ENCODE results near the gene HYAL1. TPM values are rescaled to one million over a fixed set of nuclear protein-coding genes. Genes with fewer than 3 reads are reported as not detected.
A peak's percentile ranks its signal among the peaks of the same experiment; 100 is the strongest.

HYAL1 gene
- total RNA-seq, result not detected

DNA sequence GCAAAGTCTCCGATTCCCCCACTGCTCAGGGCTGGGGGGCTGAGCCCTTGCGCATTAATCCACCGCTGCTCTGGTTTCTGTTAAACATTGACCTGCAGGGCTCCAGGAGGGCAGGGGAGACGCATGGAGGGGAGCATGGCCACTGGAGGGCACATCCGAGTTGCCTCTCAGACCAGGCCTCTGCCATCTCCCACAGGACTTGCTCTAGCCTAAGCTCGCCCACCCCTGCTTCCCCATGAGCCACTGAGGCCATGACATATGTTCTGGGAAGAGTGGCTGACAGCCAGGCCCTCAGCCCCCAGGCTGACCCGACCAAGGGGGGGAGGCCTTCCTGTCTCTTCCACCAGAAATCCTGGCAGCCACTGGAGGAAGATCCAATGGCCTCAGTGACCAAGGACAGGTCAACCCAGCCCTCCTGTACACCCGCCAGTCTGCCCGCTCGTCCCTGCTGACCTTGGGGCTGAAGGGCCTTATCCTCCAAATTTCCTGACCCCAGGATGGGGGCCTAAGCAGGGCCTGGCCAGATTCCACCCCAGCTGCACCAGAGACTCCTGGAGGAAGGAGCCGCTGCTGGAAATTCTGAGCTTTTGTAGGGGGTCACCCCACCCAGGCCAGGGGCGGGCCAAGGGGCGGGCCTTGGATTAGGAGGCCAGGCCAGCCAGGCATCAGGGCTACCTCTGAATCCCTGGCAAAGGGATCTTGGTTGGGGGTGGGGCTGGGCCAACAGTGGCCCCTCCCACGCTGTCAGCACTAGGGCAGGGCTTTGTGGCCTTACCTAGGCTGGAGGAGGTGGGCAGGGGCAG lies at the start of gene HYAL1:
Gene HYAL1, minus strand, starts transcription at position 562 of the 803 bp plus-strand sequence. CDS start 618 bp downstream, outside the sequence.
- no peaks in the 10 kb centered on the region for H3K9me3 ChIP-seq (ENCODE audit: low read depth, low read length)

DNA sequence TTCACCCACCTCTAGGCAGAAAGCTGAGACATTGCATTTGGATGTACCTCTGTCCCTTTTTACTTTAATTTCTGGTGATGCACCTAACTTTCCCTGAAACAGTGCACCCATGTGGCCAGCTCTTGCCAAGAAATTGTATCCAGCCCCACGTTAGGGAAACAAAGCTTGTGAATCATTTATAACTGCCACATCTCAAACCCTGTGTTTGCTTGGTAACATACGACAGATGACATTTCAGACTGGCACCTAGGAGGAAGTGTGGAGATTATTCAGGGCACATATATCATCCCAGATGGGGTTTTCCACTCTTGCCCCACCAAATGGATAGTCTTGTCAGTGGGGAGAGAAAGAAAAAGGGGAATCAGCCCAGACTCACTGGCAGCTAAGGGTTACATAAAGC lies 49.4 kb upstream of the HYAL1 start:
- H3K27me3 ChIP-seq (ENCODE audit: insufficient read depth, low read length), result no peaks in the 10 kb centered on the region
- H3K4me1 ChIP-seq (ENCODE audit: insufficient read depth, low read length), result peaks cover 63% of the 10 kb centered on the region
- no peaks in the 10 kb centered on the region for H3K9me3 ChIP-seq (ENCODE audit: low read depth, low read length)
- H3K4me3 ChIP-seq (ENCODE audit: low read length), result no peak overlapping the region

More for the DNA sequence above, at the start of gene HYAL1:
- H3K4me1 ChIP-seq (ENCODE audit: insufficient read depth, low read length), result peaks cover 25% of the 10 kb centered on the region
- no peaks in the 10 kb centered on the region for H3K27me3 ChIP-seq (ENCODE audit: insufficient read depth, low read length)
- H3K4me3 ChIP-seq (ENCODE audit: low read length), result no peak within 1 kb of the TSS

- Histone ChIP-seq H3K27me3 (ENCODE audit: insufficient read depth, low read length) (no peaks in the 10 kb centered on the region), H3K4me3 (ENCODE audit: low read length) (peak overlapping the region; percentile 60), H3K4me1 (ENCODE audit: insufficient read depth, low read length) (peaks cover 63% of the 10 kb centered on the region), H3K9me3 (ENCODE audit: low read depth, low read length) (no peaks in the 10 kb centered on the region)
Observed at GRCh38 chr3:50351323-50351697, 47.9 kb upstream of the HYAL1 start.

- H3K4me3 ChIP-seq (ENCODE audit: low read length), result peak within 1 kb of the TSS; percentile 60
- peaks cover 63% of the 10 kb centered on the region for H3K4me1 ChIP-seq (ENCODE audit: insufficient read depth, low read length)
- H3K27me3 ChIP-seq (ENCODE audit: insufficient read depth, low read length), result no peaks in the 10 kb centered on the region
- H3K9me3 ChIP-seq (ENCODE audit: low read depth, low read length), result no peaks in the 10 kb centered on the region
Observed at GRCh38 chr3:50350527-50351322, 47.4 kb upstream of the HYAL1 start, which contains the start of the genes CYB561D2 and NPRL2. Gene CYB561D2 (plus strand): TSS chr3:50350862. CDS start chr3:50351434, 572 bp downstream. Gene NPRL2 (minus strand): TSS chr3:50350775. CDS start chr3:50350652, 123 bp downstream.

DNA sequence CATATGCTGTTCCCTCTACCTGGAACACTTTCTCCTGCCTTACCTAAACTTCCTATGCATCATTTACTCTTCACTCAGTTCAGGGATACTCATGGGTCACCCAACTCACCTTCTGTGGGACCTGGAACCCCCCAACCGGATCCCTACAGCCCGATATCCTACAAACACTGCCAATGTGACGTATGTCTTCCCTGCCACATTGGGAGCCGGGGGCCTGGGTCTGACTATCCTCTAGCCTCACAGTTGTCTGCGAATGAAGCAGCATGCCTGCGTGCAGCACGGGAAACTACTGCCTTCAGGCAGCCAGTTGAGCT lies 46.8 kb upstream of the HYAL1 start:
- Histone ChIP-seq H3K4me1 (ENCODE audit: insufficient read depth, low read length) (peaks cover 63% of the 10 kb centered on the region), H3K9me3 (ENCODE audit: low read depth, low read length) (no peaks in the 10 kb centered on the region), H3K4me3 (ENCODE audit: low read length) (peak overlapping the region; percentile 60), H3K27me3 (ENCODE audit: insufficient read depth, low read length) (no peaks in the 10 kb centered on the region)

DNA sequence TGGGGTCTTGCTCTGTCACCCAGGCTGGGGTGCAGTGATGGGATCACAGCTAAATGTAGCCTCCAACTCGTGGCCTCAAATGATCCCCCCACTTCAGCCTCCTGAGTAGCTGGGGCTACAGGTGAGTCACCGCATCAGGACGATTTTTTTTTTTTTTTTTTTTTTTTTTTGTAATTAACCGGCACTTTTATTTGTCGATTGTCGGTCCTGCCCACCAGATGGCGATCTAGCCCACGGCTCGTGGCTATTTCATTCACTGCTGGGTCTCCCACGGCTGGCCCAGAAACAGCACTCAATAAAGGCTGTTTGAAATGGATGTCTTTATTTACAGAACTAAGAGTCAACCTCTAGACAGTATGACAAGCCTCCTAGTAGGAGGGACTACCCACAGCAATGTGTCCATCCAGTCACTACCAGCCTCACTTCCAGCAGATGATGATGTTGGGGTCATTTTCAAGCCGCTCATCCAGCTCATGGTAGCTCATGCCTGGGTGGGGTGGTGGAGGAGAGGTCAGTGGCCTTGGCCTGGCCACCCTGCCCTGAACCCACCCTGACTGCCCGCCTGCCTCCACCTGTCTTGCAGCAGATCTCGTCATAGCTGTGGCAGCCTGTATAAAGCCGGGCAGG lies 43.9 kb upstream of the HYAL1 start:
- H3K9me3 ChIP-seq (ENCODE audit: low read depth, low read length), result no peaks in the 10 kb centered on the region
- H3K4me3 ChIP-seq (ENCODE audit: low read length), result no peak overlapping the region
- peaks cover 81% of the 10 kb centered on the region for H3K4me1 ChIP-seq (ENCODE audit: insufficient read depth, low read length)
- no peaks in the 10 kb centered on the region for H3K27me3 ChIP-seq (ENCODE audit: insufficient read depth, low read length)

- peaks cover 86% of the 10 kb centered on the region for H3K4me1 ChIP-seq (ENCODE audit: insufficient read depth, low read length)
- no peaks in the 10 kb centered on the region for H3K27me3 ChIP-seq (ENCODE audit: insufficient read depth, low read length)
- H3K4me3 ChIP-seq (ENCODE audit: low read length), result peak within 1 kb of the TSS; percentile 10
- no peaks in the 10 kb centered on the region for H3K9me3 ChIP-seq (ENCODE audit: low read depth, low read length)
Observed at GRCh38 chr3:50345586-50346234, 42.3 kb upstream of the HYAL1 start, which contains the start of gene ZMYND10. Gene ZMYND10 (minus strand): TSS chr3:50345732. CDS start chr3:50345579, 153 bp downstream.

- peaks cover 88% of the 10 kb centered on the region for H3K4me1 ChIP-seq (ENCODE audit: insufficient read depth, low read length)
- H3K4me3 ChIP-seq (ENCODE audit: low read length), result no peak overlapping the region
- H3K27me3 ChIP-seq (ENCODE audit: insufficient read depth, low read length), result no peaks in the 10 kb centered on the region
- no peaks in the 10 kb centered on the region for H3K9me3 ChIP-seq (ENCODE audit: low read depth, low read length)
Observed at GRCh38 chr3:50345008-50345407, 41.6 kb upstream of the HYAL1 start.

- Histone ChIP-seq H3K9me3 (ENCODE audit: low read depth, low read length) (no peaks in the 10 kb centered on the region), H3K4me3 (ENCODE audit: low read length) (no peak overlapping the region), H3K4me1 (ENCODE audit: insufficient read depth, low read length) (peaks cover 89% of the 10 kb centered on the region), H3K27me3 (ENCODE audit: insufficient read depth, low read length) (no peaks in the 10 kb centered on the region)
Observed at GRCh38 chr3:50342813-50343633, 39.6 kb upstream of the HYAL1 start.

- Histone ChIP-seq H3K4me3 (ENCODE audit: low read length) (no peak overlapping the region), H3K4me1 (ENCODE audit: insufficient read depth, low read length) (peaks cover 82% of the 10 kb centered on the region), H3K9me3 (ENCODE audit: low read depth, low read length) (no peaks in the 10 kb centered on the region), H3K27me3 (ENCODE audit: insufficient read depth, low read length) (no peaks in the 10 kb centered on the region)
Observed at GRCh38 chr3:50341996-50342650, 38.7 kb upstream of the HYAL1 start.

DNA sequence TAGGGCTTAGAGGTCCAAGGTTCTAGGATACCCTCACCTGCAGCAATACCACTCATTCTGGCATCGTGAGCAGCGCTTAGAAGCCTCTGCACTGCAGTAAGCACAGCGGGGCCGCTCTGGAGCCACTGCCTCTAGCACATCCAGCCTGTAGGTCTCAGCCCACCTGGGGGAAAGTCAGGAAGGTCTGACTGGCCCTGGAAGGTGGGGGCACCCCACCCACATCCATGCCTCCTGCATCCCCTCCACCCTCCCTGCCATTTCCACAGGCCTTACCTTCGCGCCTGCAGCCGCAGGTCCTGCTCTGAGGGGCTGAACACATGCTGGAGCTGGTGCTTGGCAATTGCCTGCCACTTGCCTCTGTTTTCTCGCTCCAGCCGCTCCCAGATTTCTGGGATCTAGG lies 38.2 kb upstream of the HYAL1 start:
- Histone ChIP-seq H3K4me3 (ENCODE audit: low read length) (peak overlapping the region; percentile 68), H3K27me3 (ENCODE audit: insufficient read depth, low read length) (no peaks in the 10 kb centered on the region), H3K9me3 (ENCODE audit: low read depth, low read length) (no peaks in the 10 kb centered on the region), H3K4me1 (ENCODE audit: insufficient read depth, low read length) (peaks cover 80% of the 10 kb centered on the region)

DNA sequence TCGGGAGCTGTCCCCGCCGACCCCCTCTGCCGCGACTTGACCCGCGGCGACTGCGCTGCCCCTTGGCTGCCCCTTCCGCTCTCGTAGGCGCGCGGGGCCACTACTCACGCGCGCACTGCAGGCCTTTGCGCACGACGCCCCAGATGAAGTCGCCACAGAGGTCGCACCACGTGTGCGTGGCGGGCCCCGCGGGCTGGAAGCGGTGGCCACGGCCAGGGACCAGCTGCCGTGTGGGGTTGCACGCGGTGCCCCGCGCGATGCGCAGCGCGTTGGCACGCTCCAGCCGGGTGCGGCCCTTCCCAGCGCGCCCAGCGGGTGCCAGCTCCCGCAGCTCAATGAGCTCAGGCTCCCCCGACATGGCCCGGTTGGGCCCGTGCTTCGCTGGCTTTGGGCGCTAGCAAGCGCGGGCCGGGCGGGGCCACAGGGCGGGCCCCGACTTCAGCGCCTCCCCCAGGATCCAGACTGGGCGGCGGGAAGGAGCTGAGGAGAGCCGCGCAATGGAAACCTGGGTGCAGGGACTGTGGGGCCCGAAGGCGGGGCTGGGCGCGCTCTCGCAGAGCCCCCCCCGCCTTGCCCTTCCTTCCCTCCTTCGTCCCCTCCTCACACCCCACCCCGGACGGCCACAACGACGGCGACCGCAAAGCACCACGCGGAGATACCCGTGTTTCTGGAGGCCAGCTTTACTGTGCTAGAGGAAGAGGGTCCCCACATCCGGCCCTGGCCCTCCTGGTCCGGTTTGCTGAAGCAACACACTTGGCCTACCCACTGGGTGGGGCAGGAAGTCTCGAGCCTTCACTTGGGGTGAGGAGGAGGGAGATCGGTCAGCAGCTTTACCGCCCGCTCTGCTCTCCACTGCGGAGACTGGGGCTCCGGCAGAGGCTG lies 37.3 kb upstream of the HYAL1 start, which contains the start of gene RASSF1:
Gene RASSF1, minus strand, starts transcription at position 389 of the 882 bp plus-strand sequence. Its CDS starts 31 bp downstream, at position 358.
- Histone ChIP-seq H3K9me3 (ENCODE audit: low read depth, low read length) (no peaks in the 10 kb centered on the region), H3K4me1 (ENCODE audit: insufficient read depth, low read length) (peaks cover 80% of the 10 kb centered on the region)

DNA sequence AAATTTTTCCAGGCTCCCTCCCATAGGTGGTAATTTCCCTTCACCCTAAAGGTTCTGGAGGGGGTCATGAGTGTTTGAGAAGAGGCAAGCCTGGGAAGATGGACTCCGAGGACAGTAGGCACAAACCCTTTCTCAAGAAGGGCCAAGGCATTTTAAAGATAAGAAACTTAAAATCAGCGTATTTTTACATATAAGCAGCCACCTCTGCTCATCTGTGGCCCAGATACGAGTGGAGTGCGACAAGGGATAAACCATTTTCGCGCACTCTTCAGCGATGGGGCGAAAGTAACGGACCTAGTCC lies 36.7 kb upstream of the HYAL1 start:
- Histone ChIP-seq H3K4me3 (ENCODE audit: low read length) (peak overlapping the region; percentile 68), H3K27me3 (ENCODE audit: insufficient read depth, low read length) (no peaks in the 10 kb centered on the region), H3K4me1 (ENCODE audit: insufficient read depth, low read length) (peaks cover 80% of the 10 kb centered on the region), H3K9me3 (ENCODE audit: low read depth, low read length) (no peaks in the 10 kb centered on the region)

More for the DNA sequence above, 37.3 kb upstream of the HYAL1 start, which contains the start of gene RASSF1:
- Histone ChIP-seq H3K27me3 (ENCODE audit: insufficient read depth, low read length) (no peaks in the 10 kb centered on the region), H3K4me3 (ENCODE audit: low read length) (peak within 1 kb of the TSS; percentile 68)

Measured in mononuclear cell (primary cell).